Dedifferentiated amniotic fluid mesenchymal stem cell (primary cell): ENCODE data around the gene MMRN1.

Experiments used
- DNase-seq: peaks from one replicate; pipeline ENCODE4 v3.0.0-alpha.2; 2016; ENCODE audit errors: extremely low spot score

The MMRN1 gene, protein sequence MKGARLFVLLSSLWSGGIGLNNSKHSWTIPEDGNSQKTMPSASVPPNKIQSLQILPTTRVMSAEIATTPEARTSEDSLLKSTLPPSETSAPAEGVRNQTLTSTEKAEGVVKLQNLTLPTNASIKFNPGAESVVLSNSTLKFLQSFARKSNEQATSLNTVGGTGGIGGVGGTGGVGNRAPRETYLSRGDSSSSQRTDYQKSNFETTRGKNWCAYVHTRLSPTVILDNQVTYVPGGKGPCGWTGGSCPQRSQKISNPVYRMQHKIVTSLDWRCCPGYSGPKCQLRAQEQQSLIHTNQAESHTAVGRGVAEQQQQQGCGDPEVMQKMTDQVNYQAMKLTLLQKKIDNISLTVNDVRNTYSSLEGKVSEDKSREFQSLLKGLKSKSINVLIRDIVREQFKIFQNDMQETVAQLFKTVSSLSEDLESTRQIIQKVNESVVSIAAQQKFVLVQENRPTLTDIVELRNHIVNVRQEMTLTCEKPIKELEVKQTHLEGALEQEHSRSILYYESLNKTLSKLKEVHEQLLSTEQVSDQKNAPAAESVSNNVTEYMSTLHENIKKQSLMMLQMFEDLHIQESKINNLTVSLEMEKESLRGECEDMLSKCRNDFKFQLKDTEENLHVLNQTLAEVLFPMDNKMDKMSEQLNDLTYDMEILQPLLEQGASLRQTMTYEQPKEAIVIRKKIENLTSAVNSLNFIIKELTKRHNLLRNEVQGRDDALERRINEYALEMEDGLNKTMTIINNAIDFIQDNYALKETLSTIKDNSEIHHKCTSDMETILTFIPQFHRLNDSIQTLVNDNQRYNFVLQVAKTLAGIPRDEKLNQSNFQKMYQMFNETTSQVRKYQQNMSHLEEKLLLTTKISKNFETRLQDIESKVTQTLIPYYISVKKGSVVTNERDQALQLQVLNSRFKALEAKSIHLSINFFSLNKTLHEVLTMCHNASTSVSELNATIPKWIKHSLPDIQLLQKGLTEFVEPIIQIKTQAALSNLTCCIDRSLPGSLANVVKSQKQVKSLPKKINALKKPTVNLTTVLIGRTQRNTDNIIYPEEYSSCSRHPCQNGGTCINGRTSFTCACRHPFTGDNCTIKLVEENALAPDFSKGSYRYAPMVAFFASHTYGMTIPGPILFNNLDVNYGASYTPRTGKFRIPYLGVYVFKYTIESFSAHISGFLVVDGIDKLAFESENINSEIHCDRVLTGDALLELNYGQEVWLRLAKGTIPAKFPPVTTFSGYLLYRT

DNA sequence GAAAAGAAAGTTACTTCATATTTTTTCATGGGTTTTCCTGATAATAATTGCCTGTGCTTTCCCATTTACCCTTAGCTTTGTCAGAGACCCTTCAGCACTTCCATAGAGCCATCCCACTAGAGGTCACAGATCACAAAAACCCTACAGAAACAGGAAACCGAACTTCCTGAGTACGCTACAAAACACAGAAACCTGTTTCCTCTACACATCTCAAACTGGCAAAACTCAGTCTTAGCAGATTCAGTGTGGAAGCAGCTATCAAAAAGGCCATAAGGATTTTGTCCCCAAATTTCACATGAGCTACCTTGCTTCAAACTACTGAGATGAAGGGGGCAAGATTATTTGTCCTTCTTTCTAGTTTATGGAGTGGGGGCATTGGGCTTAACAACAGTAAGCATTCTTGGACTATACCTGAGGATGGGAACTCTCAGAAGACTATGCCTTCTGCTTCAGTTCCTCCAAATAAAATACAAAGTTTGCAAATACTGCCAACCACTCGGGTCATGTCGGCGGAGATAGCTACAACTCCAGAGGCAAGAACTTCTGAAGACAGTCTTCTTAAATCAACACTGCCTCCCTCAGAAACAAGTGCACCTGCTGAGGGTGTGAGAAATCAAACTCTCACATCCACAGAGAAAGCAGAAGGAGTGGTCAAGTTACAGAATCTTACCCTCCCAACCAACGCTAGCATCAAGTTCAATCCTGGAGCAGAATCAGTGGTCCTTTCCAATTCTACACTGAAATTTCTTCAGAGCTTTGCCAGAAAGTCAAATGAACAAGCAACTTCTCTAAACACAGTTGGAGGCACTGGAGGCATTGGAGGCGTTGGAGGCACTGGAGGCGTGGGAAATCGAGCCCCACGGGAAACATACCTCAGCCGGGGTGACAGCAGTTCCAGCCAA is at the start of gene MMRN1:
MMRN1 (plus strand) TSS at position 206 of the 902 bp plus-strand sequence; CDS start at position 324, 118 bp downstream.
- no peak for DNase-seq

- no peak for DNase-seq
Observed at GRCh38 chr4:89847571-89848325, 46.9 kb upstream of the MMRN1 start.

- no peak for DNase-seq
Observed at GRCh38 chr4:89855236-89855635, 39.4 kb upstream of the MMRN1 start.

- DNase-seq: no peak
Observed at GRCh38 chr4:89860971-89861370, 33.7 kb upstream of the MMRN1 start.

- no peak for DNase-seq
Observed at GRCh38 chr4:89863533-89863932, 31.1 kb upstream of the MMRN1 start.

- no peak for DNase-seq
Observed at GRCh38 chr4:89868276-89868675, 26.4 kb upstream of the MMRN1 start.

DNA sequence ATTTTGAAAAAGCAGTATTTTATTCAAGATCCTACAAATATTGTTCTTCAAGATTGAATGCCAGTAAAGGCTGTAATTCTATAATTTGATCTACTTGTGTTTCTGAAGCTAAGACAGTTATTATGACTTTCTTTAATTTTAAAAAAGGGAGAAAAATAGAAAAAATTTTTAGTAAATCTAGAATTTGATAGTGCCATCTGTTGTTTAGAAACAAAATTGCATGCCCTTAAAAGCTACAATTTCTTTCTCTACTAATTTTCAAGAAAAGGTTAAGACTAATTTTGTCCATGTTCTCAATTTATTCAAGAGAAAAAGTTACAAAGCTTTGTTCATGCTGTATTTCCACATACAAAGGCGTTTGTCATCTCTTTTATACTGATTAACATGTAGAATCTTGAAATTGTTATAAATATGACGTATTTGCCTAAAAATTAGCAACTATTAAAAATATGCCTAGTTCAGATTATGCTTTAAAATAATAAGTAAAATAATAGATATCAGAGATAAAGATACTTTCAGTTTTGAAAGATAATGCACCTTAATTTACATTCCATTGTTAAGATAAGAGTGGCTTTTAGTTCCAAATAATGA is 25.6 kb upstream of the MMRN1 start:
- peak; percentile 49 for DNase-seq

DNA sequence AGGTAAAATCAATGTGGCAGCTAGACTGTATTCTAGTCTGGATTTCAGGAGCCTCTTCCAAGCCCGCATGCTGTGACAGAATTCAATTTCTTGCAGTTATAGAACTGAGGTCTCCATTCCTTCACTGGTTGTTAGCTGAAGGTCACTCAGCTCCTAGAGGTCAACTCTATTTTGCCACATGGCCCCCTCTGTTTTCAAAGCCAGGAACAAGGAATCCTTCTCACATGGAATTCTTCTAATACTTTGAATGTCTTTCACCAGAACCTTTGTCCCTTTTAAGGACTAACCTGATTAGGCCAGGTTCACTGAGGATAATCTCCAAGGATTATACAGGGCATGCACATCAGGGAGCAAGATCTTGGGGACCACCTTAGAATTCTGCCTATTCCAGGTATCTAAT is 23.4 kb upstream of the MMRN1 start:
- DNase-seq: no peak

DNA sequence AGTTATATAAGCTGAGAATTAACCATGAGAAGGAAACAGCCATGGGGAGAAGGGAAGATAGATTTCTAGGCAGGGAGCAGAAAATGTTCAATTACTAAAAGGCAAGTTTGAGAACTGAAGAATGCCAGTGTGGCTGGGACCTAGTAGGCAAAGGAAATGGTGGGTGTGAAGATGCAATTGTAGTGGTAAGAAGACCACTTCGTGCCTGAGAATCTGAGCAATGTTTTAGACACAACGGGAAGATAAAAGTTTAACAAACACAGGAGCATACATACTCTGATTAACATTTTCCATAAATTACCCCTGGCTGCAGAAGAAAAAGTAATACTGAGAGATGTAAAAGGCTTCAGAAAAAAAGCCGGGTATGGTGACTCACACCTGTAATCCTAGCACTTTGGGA is 18.1 kb upstream of the MMRN1 start:
- DNase-seq: no peak

DNA sequence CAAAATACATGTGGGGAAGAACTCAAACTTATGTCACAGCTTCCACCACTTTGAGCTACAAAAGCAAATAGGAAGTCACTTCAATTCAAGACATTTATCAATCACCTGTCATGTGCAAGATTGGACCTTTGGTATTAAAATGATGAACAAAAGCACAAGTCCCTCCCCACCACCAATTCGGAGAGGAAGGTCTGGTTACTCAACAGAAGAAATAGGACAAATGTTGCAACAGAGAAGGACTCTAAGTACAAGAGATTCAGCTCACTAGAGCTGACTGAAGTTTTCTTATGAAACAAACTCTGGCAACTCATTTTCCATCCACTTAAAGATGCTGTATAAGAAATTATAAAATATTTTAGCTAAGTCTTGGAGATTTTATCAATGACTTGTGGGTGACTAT is 16.0 kb upstream of the MMRN1 start:
- DNase-seq: no peak

DNA sequence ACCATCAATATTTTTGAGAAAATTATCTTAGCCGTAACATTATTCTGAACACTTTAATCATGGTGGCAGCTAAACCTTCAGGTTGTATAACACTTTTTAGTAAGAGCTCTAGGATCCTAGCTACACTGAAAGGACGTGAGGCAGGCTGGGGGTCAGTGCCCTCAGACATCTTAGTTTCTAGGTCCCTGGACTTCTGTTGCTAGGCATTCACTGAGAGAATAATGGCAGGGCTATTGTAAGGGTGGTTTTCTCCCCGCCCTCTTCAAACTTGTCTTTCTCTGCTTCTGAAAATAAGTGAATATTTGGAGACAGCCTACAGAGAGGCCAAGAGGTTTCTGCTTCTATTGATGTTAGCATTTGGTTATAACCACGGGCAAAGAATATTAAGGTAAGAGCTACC is 15.4 kb upstream of the MMRN1 start:
- DNase-seq: no peak

GRCh38 chr4:89889289-89889688 is 5.4 kb upstream of the MMRN1 start:
- DNase-seq: no peak

DNA sequence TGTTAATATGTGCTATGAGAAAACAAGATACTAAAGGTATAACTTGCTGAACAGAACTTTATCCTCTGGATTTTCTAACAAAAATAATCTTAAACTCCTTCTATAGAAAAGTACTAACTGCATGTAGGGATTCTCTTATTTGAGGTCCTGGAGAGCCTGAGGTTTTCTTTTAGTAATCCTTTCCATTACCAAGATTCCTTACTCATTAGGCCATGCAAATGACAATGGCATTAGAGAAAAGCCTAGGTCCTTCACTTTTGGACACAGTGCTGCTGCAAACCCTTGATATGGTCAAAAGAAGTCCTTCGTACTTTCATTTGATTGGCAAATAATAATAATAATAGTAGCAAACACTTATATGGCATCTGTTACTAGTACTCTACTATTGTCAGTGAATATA is 3.2 kb downstream of the MMRN1 start:
- no peak for DNase-seq

- DNase-seq: no peak
Observed at GRCh38 chr4:89898304-89898716, 3.7 kb downstream of the MMRN1 start.

DNA sequence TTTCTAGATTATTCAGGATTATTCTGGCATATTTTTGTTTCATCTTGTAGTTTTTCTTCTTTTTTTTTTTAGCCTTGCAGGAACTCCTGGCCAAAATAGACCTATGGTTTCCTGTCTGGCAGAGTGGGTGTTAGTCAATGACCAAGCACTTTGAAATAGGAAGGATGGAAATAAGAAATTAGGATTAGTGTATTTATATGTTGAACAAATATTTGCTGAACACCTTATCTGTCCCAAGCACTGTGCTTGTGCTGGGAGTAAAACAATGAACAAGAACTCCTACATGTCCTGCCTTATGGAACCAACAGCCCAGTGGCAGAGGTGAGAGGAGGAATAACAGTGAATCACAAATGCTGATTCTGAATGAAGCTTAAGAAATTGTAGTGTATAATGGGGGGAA is 4.5 kb downstream of the MMRN1 start:
- DNase-seq: no peak

- DNase-seq: no peak
Observed at GRCh38 chr4:89899854-89900253, 5.2 kb downstream of the MMRN1 start.

- peak; percentile 74 for DNase-seq
Observed at GRCh38 chr4:89901808-89902431, 7.3 kb downstream of the MMRN1 start.

DNA sequence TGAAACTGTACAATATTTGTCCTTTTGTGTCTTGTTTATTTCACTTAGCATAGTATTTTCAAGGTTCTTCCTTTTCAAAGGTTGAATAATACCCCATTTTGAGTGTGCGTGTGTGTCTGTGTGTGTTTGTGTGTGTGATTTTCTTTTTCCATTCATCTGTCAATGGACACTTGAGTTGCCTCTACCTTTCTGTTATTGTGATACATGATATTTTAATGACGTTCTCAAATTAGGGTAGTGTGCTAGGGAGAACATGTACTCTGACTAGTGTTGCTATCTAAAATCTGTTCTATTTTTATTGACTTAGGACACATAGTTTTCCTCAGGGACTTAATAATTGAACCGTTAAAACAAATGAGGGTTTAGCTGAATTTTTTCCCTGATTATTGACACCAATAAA is 9.9 kb downstream of the MMRN1 start:
- DNase-seq: no peak

DNA sequence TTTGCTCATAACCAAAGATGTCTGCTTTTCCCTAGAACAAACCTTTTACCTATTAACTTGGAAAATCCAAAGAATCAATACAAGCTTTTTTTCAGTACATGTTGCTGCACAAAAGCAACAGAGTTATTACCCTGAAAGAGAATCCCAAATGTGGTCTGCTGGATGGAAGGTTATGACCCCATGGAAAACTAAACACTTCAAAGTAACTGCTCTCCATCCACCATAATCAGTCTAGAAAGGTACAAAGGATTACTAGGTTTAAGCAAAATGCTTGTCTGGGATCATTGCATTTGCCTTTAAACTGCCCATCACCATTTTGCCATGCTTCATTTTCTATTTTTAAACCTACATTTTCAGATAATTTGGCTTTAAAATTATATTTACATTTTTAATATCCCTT is 11.7 kb downstream of the MMRN1 start:
- DNase-seq: no peak
